NCI-H1417 treated with DMSO at 0.1 percent for 48 hours (cell line): Measurements from ENCODE around the gene EWSR1.

Experiments
- DNase-seq: peaks from one replicate; lab custom pipeline; 2025; lab: John Stamatoyannopoulos, UW

The EWSR1 gene

GRCh38 chr22:29269230-29269604, 1.1 kb downstream of the EWSR1 start:
- DNase-seq: no peak

GRCh38 chr22:29269731-29270474, 1.8 kb downstream of the EWSR1 start:
- no peak for DNase-seq

- no peak for DNase-seq
Observed at GRCh38 chr22:29270475-29271271, 2.6 kb downstream of the EWSR1 start.

GRCh38 chr22:29272624-29273023, 4.6 kb downstream of the EWSR1 start:
- no peak for DNase-seq

- no peak for DNase-seq
Observed at GRCh38 chr22:29275167-29275566, 7.1 kb downstream of the EWSR1 start.

GRCh38 chr22:29275819-29276565, 7.9 kb downstream of the EWSR1 start:
- no peak for DNase-seq

- DNase-seq: no peak
Observed at GRCh38 chr22:29277927-29278326, 9.9 kb downstream of the EWSR1 start.

GRCh38 chr22:29284196-29284595, 16.1 kb downstream of the EWSR1 start:
- DNase-seq: no peak

- DNase-seq: no peak
Observed at GRCh38 chr22:29288837-29289236, 20.8 kb downstream of the EWSR1 start.

- no peak for DNase-seq
Observed at GRCh38 chr22:29290061-29290460, 22.0 kb downstream of the EWSR1 start.

GRCh38 chr22:29291215-29291614, 23.1 kb downstream of the EWSR1 start:
- DNase-seq: no peak

- DNase-seq: no peak
Observed at GRCh38 chr22:29292379-29292778, 24.3 kb downstream of the EWSR1 start.

GRCh38 chr22:29298641-29299040, 30.6 kb downstream of the EWSR1 start:
- no peak for DNase-seq

- DNase-seq: no peak
Observed at GRCh38 chr22:29299136-29299900, 31.2 kb downstream of the EWSR1 start.

- DNase-seq: no peak
Observed at GRCh38 chr22:29300467-29300806, 32.4 kb downstream of the EWSR1 start.

GRCh38 chr22:29300807-29301601, 32.9 kb downstream of the EWSR1 start:
- no peak for DNase-seq

GRCh38 chr22:29301716-29302401, 33.8 kb downstream of the EWSR1 start:
- DNase-seq: no peak

GRCh38 chr22:29302402-29302680, 34.3 kb downstream of the EWSR1 start:
- DNase-seq: no peak

GRCh38 chr22:29302681-29303465, 34.8 kb downstream of the EWSR1 start:
- no peak for DNase-seq

GRCh38 chr22:29305836-29306174, 37.7 kb downstream of the EWSR1 start:
- no peak for DNase-seq
